Measurements from ENCODE around the gene SELPLG.
"Not testable (repeated sequence)": the region's sequence is repeated elsewhere in the genome, so short reads cannot be mapped to it uniquely, and the experiment has no call there.

SELPLG gene

DNA sequence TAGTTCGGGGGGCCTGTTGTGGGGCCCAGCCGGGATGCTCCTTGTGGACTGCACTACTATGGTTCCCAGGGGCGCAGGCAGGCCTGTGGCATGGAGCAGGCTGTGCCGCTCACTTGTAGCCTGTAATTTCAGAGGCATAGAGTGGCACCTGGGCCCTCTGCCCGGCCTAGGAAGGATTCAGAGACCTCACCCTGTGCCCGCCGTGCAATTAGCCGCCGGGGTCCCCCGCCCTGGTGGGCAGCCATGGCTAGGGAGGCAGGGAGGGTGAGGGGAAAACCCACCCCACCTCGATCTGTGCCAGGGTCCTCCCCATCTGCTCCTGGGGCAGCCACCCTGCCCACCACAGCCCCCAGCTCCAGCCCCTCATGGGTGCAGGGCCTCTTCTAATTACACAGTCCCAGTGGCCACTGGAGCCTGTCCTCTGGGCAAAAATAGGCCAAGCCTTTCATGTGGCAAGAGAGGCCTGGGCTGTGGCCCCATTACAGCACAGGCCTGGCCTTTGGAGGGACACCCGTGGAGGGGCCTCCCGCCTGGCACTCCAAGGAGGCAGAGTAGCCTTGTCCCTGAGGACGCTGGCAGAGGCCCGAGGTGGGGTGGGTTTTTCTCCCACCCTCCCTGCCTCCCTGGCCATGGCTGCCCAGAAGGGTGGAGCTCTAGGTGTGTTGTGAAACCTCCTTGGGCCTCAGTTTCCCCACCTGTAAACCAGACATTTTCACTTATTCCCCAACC is 30.6 kb downstream of the SELPLG start:
- DNase-seq, result no peak

DNA sequence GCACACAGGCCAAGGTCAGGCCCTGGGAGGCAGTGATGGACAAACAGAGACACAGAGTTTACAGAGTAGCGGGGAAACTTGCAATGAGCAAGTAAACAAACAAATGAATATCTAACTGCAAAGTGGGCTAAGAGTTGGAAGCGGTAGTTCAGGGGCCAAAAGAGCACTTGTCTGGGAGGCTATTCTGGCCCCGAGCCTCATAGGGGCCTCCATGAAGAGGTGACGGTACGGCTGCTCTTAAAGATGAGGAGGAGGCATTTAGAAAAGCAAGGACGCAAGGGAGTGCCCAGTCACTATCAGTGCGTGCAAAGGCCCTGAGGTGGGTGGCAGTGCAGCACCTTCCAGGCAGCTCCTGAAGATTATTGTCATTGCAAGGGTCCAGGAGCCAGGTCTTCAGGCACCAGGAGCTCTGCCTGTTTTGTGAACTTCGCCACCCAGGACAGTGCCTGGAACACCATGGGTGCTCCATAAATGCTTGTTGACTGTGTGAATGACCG is 31.4 kb downstream of the SELPLG start:
- no peak for DNase-seq

DNA sequence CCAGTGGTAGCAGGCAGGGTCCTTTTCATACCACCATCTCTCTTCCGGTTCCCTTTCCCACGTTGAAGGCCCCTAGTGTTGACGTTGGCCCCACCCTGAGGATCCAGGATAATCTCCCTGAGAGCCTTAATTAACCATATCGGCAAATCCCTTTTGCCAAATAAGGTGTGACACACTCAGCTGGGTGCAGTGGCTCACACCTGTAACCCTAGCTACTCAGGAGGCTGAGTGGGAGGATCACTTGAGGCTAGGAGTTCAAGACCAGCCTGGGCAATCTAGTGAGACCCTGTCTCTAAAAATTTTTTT is 33.0 kb downstream of the SELPLG start:
- no peak for DNase-seq

GRCh38 chr12:108599948-108600701 is 33.6 kb downstream of the SELPLG start:
- no peak for DNase-seq

DNA sequence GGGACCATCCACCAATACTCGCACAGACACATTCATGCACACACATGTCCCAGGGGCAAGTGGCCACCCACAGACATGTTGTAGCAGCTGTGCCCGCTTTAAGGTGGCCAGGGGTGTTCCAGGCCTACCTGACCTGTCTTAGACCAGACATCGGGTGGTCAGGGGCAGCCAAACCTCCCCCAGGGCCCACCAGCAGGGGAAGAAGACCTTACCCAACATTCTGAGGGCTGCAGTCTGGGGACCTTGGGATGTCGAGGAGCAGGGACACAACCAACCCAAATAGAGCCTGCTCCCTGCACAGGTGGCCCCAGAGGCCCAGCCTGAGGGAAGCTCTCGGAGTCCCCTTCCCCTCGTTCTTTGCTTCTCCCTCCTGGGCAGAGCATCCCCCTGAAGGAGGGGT is 34.2 kb downstream of the SELPLG start:
- no peak for DNase-seq

DNA sequence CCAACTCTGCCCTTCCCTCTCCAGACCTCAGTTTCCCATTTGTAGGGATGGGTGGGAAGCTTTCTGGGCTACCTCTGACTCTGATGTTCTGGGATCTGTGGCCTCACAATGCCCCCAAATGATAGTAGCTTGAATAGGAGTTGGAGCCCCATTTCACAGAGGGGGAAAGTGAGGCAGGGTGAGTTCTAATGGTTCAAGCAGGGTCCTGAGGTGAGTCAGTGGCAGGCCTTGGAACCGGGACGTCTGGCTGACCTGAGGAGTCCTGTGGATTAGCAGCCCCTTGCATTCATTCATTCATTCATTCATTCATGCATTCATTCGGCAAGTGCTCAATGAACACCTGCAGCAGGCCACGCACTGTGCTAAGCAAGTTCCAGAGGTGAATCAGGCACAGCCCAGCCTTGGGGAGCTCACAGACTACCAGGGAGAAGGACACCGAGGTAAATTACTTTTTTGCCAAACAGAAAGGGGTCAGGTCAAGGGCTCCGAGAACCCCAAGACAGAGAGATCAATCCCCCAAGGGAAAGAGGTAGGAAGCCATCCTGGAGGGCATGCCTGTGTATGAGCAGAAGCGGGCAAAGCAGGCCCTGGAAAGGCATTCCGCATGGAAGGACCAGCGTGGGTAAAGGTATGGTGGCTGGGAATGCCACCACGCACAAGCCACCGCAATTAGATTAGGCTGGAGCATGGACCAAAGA is 35.0 kb downstream of the SELPLG start:
- DNase-seq, result no peak

GRCh38 chr12:108597559-108598471 is 35.9 kb downstream of the SELPLG start, which contains the start of gene TMEM119:
Gene TMEM119 (minus strand): TSS chr12:108598084. CDS start chr12:108592383, 5,701 bp downstream.
- no peak for DNase-seq

DNA sequence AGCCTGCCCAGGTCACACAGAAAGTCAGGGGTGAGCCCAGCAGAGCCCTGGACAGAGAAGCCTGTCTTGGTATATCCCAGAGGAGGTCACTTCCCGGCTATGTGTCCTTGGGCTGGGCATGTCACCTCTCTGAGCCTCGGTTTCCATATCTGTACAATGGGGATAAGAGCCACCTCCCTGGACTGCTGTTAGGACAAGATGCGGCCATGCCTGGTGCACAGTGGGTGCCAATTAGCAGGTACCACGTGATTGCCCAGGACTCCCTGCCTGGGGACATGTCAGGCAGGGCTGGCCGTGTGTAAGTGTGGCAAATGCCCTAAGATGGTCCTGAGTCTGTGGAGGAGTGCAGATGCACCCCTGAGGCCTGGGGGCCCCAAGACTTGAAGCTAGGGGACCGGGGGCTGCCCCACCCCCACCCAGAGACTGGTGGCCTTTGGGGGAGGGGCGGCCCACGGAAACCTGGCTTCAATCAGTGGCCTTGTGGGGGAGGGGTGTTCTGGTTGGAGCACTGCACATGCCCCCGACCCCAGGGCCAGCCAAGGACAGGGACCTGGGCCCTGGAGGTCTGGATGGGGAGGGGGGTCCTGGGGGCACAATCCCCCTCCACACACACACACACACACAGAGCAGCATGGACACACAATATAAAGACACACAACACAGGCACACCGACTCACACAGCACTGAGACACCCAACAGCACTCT is 36.7 kb downstream of the SELPLG start:
- no peak for DNase-seq

DNA sequence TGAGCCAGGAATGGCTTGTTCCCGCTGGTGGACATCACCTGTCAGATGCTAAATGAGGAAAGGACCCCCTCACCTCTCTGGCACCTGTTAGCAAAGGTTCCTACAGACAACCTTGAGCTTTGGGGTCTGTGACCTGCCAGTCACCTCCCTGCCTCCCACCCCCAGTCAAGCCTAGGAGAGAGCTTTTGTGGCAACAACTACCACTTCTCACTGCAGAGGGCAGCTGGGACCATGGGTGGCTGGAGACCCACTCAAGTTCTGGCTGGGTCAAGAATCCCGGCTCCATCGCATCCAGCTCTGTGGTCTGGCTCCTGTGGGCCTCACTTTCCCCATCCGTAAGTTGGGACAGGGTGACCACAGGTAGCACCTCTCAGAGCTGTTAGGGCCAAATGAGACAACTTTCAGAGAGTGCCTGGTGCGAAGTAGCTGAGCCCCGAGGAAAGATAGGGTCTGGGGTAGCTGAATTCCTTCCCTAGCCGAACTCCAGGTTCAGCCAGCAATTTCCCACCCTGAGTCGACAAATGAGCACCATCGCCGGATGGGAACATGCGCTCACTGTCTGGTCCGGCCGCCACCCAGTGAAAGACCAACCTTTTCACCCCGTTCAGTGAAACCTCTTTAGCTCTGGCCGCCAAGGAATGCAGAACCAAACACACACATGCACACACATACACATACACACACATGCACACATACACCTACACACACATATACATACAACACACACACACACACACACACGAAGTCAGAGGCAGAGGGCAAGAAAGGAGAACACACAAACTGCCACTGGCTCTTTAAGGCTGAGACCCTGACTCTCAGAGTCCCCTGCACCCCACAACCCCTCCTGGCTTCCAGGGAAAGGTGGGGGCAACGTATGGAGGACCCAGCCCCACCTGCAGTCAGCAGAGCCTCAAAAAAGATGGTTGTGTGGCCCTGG is 37.7 kb downstream of the SELPLG start:
- DNase-seq, result no peak

DNA sequence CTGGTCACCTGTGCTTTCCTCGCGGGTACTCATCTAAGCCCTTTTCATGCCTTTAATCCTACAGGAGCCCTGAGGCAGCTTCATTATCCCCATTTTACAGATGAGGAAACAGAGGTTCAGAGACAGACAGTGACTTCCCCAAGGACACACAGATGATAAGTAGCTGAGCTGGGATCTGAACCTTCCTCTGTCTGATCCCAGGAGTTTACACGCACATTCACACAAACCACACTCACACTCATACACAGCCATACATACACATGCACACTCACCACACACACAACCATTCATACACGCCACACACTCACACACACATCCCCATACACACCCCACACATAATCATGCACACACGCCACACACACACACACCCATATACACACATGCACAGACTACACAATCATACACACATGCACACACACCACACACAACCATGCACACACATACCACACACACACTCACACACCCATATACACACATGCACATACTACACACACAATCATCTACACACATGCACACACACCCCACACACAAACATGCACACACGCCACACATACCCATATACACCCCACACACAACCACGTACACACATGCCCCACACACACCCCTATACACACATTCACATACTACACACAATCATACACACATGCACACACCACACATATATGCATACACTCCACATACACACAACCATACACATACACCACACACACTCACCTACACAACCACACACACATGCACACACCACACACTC is 38.6 kb downstream of the SELPLG start:
- DNase-seq, result no peak

GRCh38 chr12:108594323-108594903 is 39.3 kb downstream of the SELPLG start:
- no peak for DNase-seq

- DNase-seq, result no peak
These were observed 41.4 kb downstream of the SELPLG start for GRCh38 chr12:108592033-108592909.

- DNase-seq, result no peak
These were observed 42.3 kb downstream of the SELPLG start for GRCh38 chr12:108591267-108591980.

DNA sequence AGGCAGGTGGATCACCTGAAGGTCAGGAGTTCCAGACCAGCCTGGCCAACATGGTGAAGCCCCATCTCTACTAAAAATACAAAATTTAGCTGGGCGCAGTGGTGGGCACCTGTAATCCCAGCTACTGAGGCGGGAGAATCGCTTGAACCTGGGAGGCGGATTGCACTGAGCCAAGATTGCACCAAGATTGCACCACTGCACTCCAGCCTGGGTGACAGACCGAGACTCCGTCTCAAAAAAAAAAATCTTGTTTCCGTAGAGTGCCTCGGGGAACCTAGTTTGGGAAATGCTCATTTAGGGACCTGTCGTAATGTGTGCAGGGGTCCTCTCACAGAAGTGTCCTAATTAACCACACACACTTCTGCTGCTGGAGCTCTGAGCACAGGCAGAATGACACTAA is 43.2 kb downstream of the SELPLG start:
- DNase-seq, result not testable (repeated sequence)

DNA sequence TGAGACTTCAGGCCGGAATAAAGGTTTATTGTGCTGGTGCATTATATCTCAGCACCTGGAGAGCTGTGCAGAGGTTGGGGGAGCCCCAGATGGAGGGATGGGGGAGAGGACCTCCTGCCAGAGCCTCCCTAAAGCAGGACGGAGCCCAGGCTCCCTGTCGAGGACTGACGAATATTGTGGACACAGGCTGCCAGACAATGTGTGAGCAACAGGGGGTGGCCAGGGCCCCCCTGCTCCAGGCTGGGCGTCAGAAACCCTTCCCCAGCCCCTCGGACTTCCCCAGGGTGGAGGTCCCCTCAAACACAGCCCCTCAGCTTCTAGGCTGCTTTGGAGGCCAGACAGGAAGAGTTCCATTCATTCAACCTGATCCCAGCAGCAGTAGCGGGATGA is 43.9 kb downstream of the SELPLG start:
- DNase-seq, result no peak

DNA sequence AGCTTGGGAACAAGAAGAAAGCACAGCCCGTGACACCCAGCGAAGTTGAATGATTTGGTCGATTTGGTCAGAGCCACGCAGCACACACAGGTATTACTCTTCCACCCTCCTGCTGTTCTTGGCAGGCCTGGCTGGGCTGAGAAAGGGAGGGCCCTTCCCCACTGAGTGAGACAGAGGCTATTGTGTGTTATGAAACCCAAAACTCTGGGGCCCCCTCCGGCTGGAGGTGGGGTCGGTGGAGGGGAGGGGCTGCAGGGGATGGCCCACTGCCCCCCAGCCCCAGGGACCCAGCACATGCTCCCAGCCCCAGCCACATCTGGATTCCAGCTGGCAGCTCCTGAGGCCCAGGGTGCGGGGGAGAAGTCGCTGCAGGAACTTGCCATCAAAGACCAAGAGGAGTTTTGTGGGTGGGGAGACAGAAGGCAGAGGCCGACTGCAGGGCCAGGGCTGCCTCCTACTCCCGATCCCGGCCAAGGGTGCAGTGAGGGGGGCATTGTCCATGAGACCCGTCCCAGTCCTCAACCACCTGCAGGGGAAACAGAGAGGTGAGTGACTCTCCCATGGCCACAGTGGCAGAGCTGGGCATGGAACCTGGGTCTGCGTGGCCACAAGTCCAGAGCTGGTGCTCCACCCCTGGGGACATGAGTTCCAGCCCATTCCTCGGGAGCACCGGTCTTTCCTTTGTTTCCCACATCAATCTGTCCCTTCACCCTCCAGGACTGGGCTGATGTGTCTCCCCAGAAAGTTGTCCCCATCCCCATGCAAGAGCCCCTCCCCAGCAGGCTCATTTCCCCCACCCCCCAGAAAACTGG is 44.5 kb downstream of the SELPLG start:
- DNase-seq, result no peak

DNA sequence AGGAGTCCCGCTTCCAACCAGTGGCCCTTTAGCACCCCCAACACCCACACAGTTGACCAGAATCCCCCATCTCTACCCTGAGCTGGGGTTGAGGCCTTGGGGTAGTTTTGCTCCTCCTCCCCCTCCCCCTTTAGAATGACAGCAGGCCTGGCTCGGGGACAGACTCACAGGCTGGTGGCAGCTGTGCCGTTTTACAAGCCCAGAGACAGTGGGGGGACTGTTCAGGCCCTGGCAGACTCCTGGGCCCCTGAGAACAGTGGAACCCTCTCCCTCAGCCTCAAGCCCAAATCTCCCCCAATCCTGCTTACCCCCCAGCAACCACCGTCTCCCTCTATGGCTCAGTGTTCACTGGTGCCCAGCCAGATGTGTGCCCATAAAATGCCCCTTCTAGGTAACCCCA is 45.9 kb downstream of the SELPLG start:
- DNase-seq, result no peak
